Hematopoietic multipotent progenitor cell treated with erythropoietin and hydrocortisone succinate and interleukin-3 and kit ligand, for 4 days (in vitro differentiated cells): ENCODE measurements around the gene FZD2.
"Not testable (repeated sequence)": the region's sequence is repeated elsewhere in the genome, so short reads cannot be mapped to it uniquely, and the experiment has no call there.

Source experiments
- DNase-seq: peaks from one replicate; pipeline ENCODE4 v3.0.0-alpha.2; 2015

The FZD2 gene

DNA sequence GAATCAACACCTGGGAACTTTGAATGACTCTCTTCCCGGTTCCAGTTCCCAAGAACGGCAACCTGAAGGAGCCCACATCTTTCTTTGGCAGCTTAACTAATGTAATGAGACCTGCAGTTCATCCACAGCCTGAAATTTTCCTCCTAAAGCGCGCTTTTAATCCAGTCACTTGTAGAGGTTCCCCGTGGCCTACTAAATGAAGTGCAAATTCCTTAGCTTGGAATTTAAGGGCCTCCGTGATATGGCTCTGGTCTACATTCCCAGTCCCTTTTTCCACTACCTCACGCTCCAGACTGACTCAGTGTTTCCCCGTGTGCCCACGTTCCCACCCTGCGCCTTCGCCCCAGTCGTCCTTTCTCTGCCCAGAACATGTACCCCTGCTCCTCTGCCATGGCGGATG lies 27.2 kb downstream of the FZD2 start:
- DNase-seq: no peak

- DNase-seq: no peak
Measured at GRCh38 chr17:44585315-44585714, 28.0 kb downstream of the FZD2 start.

- DNase-seq: no peak
Measured at GRCh38 chr17:44587339-44587738, 30.1 kb downstream of the FZD2 start.

DNA sequence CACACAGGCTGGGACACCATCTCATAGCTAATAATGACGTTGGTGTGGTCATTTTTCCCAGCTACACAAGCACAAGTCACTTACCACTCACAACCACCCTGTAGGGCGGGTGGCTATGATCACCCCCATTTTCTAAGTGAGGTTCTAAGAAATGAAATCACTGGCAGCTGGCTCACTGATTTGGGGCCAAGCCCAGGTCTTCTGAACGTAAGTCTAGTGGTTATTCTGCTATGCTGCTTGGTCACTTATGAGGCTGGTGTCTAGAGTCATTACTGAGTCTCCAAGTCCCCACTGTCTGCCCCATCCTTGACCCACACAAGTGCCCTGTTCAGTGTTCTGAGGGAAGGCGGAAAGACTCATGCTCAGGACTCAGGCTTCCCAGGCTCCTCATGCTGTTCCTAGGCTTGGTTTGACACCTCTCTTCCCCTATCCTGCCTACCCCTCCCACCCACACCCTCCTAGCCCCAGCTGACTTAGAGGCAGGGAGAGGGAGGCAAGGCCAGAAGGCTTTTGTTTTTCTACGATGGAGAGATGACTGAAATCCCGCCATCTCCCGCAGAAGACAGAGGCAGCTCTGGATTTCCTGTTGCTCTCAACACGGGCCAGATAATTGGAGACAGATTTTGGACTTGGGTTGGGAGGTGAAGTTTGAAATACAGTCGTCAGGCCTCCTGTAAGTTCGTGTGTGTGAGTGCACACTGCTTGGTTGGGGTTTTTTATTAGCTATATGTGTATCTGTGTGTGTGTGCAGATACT lies 32.2 kb downstream of the FZD2 start:
- no peak for DNase-seq

- not testable (repeated sequence) for DNase-seq
Measured at GRCh38 chr17:44590072-44590462, 32.8 kb downstream of the FZD2 start.

GRCh38 chr17:44590762-44591161 lies 33.5 kb downstream of the FZD2 start:
- not testable (repeated sequence) for DNase-seq

- no peak for DNase-seq
Measured at GRCh38 chr17:44591206-44591605, 33.9 kb downstream of the FZD2 start.

DNA sequence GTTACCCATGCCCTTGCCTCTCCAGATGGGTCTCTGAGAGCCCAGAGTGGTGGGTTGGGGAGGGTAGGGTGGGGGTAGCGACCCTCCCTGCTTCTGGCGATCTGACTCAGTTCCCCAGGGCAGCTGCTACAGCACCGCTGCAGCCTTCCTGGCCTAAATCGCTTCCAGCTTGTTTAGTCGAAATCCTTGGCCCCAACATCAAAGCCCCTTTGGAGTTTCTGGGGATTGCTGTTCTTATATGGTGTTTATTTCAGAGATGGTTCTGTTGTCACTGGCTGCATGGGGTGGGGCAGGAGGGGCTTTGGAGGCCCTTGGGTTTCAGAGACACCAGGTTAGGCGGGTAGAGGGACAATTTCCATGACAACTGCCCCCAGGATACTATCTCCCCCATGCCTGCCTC lies 35.9 kb downstream of the FZD2 start:
- DNase-seq: no peak

- no peak for DNase-seq
Measured at GRCh38 chr17:44595216-44595775, 38.0 kb downstream of the FZD2 start.

GRCh38 chr17:44598329-44598728 lies 41.0 kb downstream of the FZD2 start:
- no peak for DNase-seq

DNA sequence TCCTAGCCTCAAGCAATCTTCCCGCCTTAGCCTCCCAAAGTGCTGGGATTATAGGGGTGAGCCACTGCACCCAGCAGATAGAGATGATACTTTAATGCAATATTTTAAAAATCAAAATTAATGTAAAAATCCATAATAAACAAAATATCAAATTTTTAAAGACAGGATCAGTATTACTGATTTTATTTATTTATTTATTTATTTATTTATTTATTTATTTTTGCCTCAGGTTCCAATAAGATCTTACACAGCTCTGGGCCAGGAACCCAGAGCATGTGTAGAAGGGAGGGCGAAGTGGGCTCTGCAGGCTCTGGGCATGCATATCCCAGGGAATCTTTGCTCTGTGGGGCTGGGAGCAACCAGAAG lies 41.6 kb downstream of the FZD2 start:
- no peak for DNase-seq

DNA sequence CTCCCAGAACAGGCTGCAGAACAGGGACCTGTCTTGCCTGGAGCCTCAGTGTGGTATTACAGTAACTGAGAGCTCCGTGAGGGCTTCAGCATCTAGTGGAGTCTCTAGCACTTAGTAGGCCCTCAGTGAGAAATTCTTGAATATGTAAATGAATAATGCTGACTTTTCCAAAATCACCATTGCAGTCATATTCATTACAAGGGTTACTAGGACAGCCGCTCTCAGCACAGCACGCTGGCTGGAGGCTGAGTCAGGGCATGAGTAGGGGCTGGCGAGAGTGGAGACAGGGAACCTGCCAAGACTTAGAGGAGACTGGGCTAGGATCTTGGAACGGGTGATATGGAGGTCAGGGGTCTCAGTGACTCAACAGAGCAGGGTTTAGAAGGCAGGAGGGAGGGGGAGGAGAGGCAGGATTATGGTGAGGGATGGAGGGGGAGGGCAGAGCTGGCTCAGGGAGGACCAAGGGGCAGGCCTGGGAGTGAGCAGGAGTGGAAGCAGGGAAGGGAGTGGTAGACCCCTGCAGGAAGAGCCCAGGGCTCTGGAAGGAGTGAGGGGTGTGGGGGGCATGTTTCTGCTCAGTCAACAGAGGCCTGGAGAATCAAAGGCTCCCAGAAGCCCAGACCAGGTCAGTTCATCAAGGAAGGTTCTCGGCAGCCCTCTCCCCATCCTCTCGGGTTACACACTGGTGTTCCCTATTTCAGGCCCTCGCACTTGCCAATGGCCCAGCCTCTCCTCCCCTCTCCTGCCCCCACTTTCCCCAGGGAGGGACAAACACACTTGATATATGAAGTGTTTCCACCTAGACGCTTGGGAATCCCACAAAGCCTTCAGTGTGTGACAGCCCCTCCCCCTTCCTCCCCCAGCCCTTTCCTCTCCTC lies 42.3 kb downstream of the FZD2 start:
- no peak for DNase-seq

- no peak for DNase-seq
Measured at GRCh38 chr17:44601539-44601938, 44.3 kb downstream of the FZD2 start.

DNA sequence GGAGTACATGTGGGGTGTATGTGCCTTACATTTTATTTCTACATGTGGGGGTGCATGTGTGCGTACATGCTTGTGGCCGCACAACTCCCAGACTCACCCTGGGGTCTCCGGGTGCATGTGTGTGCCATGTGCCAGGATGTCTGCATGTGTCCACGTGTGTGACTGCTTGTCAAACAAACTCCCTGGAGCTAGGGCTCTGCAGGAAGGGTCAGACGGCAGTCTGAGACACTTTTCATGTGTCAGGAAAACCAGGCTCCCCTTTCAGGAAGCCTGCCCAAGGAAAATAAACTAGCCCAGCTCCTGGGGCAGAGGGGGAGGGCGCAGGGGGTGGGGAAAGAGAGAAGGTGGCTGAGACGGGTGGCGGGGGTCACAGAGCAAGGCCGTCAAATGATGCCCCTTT lies 44.7 kb downstream of the FZD2 start:
- DNase-seq: no peak

- no peak for DNase-seq
Measured at GRCh38 chr17:44602390-44602789, 45.1 kb downstream of the FZD2 start.

- DNase-seq: no peak
Measured at GRCh38 chr17:44602970-44603369, 45.7 kb downstream of the FZD2 start.

DNA sequence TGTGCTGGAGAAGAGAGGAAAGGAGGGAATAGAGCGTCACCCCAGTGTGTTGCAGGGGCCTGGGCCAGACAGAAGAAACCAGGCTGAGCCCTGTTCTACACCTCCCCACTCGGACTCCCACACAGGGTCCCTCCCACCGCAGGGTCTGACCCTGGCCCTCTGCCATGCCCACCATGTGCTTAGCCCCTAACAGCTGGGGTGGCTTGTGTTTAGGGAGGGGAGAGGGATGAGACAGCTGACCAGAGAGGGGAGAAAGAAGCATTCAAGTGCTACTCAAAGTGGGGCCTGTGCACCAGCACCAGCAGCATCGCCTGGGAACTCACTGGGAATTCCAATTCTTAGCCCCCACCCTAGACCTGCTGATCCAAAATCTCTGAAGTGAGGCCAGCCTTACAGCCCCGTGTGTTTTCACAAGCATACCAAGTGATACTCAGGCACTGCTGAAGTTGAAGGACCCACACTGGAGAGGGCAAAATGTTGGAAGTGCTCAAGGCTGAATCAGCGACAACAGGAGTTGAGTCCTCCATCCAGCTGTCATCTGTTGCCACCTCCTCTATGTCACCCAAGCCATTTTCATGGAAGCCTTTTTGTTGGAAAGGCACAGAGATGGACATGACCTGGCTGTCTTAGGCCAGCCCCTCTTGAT lies 47.0 kb downstream of the FZD2 start:
- no peak for DNase-seq

GRCh38 chr17:44604768-44605485 lies 47.6 kb downstream of the FZD2 start:
- DNase-seq: no peak

DNA sequence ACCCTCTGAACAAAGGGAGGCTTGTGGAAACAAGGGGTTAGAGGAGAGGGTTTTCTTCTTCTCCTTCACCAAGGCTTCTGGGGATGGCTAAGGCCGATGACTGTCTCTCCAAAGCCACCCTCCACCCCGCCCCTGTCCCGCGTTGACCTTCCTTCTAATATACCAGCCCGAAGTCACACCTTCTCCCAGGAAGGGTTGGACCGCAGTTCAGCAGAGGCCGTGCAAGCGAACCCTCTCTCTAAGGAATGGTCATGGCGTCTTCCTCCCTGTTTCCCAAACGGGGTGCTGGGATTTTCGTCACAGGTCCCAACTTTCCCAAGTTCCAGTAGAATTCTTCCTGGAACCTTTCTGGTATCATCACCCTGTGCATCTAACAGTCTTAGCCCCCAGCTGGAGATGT lies 49.4 kb downstream of the FZD2 start:
- no peak for DNase-seq

DNA sequence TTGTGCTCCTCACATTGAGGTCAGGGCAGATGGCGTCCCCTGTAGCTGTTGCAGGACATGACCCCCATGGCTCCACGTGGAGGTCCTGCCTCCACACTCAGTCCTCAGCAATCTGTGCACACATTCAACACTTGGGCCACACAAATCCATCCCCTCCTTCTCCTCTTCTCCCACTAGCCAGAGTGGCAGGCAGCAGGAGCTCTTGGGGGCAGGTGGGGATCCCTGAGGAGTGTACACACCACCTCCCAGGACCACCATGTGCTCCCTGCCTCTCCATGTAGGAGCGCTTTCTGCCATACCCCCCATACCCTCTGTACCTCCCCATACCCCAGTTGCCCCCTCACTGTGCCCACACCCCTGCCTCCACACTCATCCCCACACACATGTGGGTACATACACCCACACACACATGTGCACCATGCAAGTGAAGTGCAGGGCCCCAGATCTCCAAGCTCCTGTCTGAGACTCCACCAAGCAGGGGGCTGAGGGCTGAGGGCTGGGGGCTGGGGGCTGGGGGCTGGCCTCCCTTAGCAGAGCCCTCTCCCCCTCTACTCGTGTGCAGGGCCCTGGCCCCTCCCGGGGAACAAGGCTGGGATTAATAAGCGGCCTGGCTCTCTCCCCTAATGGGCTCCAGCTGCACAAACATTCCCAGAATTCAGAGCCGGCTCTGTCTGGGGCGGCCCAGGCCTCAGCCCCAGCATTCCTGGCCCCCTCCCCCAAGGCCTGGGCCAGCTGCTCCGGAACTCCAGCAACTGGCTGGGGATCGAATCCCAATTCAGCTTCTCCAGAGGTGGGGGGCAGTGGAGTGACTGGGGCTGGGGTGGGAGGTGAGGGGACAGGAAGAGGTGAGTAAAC lies 50.8 kb downstream of the FZD2 start:
- no peak for DNase-seq

GRCh38 chr17:44608727-44609435 lies 51.6 kb downstream of the FZD2 start:
- DNase-seq: no peak
